Stimulated activated CD8-positive, alpha-beta memory T cell treated with anti-CD3 and anti-CD28 coated beads, Interleukin-7, amount 100 ng/mL, for 1 hour (primary cell): Measurements from ENCODE around the gene SECTM1.

Source experiments
- DNase-seq, 2 donors: peaks; one replicate each; pipeline ENCODE4 v3.0.0-alpha.2; 2020; ENCODE audit warnings: low read depth in 2 of 2

SECTM1 gene

GRCh38 chr17:82280537-82280936 lies 53.0 kb downstream of the SECTM1 start:
- DNase-seq, result no peak

GRCh38 chr17:82278786-82279391 lies 54.7 kb downstream of the SECTM1 start:
- DNase-seq, result no peak

GRCh38 chr17:82278308-82278707 lies 55.3 kb downstream of the SECTM1 start:
- no peak for DNase-seq

GRCh38 chr17:82277851-82278250 lies 55.7 kb downstream of the SECTM1 start:
- DNase-seq, result no peak

GRCh38 chr17:82276938-82277337 lies 56.6 kb downstream of the SECTM1 start:
- DNase-seq, result no peak

DNA sequence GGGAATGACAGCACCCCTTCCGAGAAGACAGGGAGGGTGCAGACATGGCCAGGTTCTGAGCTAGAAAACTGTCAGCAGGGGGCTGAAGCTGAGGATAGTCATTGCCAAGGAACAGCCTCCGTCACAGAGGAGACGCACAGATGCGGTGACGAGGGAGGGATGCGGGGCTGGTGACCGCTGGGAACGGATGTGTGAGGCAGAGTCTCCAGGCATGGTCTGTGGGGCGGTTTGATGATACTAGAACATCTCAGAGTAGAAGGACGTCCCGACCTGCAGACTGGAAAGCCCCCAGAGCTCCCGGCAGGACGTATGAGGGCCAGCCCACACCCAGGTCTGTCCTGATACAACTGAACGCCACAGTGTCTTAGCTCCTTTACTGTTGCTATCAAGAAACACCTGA lies 58.2 kb downstream of the SECTM1 start:
- no peak for DNase-seq

DNA sequence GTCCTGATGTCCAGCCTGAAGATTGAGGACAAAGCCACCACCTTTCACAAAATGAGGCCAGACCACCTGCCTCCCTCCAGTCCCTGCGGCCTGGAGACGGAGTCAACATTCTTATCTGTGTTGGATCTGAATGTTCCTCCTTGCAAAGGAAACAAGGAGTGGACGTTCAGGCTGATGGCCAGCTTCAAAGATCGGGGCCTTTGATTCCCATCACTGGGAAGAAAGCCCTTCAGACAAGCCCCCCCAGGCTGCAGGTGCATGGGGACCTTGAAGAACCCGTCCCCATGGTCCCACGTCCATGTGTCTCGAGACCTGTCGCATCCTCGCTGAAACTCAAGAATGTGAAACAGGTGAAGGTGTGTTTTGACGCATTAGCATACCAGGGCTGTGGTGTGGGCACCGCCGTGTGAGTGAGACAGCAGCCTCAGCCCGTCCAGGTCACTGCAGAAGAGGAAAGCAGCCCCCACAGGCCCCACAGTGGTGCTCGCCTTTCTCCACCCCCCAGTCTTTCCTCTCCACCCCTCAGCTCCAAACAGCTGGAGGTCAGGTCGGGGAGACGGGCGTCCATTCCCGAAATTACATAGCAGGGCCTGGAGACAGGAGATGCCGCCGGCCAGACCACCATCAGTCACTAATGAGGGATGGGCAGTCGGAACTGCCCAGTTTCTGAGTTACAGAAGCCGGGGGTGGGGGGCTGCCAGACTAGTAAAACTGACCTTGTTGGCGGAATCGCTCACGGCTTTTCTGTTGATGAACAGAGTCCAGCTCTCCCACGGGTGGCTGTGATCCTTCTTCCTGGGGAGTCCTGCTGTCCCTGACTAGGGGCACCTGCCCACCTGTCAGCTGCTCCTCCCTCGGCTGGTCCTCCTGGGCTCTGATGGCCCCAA lies 59.2 kb downstream of the SECTM1 start:
- DNase-seq, result no peak

DNA sequence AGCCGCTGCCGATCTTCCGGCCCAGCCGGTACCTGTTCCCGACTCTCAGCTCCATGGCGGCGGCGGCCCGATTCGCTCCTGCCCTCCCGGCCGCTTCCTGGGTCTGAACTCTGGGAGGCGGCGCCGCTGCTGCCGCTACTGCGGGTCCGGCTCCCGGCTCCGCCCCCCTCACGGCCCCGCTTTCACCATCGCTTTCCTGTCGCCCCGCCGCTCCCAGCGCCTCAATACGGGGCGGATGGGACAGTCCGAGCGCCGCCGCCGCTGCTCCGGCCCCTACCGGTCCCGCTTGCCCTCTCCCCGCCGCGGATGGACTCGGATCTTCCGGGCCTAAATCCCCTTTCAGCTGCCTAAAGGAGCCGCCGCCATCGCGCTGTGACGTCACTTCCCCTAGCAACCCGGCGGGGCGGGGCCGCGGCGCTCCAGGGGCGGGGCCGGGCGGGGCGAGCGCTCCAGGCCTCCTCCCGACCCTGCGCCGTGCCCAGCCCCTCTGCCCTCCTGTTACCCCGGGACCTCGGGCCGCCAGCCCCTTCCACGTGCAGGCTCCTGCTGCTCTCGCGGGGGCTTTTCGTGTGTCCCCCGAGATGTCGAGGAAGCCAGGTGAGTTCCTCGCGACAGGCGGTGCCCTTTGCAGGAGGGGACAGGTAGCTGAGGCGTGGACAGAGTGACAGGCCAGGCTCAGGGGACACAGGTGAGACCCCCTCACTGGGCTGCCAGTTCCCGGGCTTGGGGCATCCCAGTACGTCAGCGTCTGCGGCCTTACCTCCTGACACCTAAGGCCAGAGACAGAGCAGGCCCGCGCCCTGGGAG lies 60.0 kb downstream of the SECTM1 start, which contains the start of gene CSNK1D:
CSNK1D (minus strand) TSS at position 374 of the 807 bp plus-strand sequence; CDS start at position 55, 319 bp downstream.
- DNase-seq, result peak; percentile 85 to 92

GRCh38 chr17:82272495-82273326 lies 60.9 kb downstream of the SECTM1 start:
- no peak for DNase-seq

DNA sequence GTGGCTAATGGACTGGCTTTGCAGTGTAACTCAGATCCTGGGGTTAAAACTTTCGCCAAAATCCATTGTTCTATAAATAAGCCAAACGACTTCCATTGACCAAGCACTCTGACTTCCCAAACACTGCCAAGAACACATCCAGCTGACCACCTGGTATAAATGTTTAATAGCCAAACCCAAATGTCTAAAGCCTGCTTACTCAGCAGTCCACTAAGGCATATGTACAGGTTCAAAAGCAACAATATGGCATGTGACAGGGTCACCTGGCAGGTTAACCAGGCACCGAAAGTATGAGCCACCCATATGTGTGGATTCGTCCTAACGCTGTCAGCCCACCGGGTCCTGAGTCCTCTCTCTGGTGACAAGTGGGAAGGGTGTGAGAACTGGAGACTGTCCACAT lies 62.2 kb downstream of the SECTM1 start:
- no peak for DNase-seq
